A549 (cell line): ENCODE data around the gene MKNK1. TPM values are rescaled to one million over a fixed set of nuclear protein-coding genes. Genes with fewer than 3 reads are reported as not detected.

Source experiments
- ATAC-seq, 2 experiments: fragments of 200-7000 bp in 1 of 2; fragments of >200 bp in 1 of 2; cut with Nextera tagmentation in 1 of 2; cut with Tn5 transposase in 1 of 2; 3 replicates each; pipeline versions ENCODE4 v1.8.0 to v1.9.1; 2018 to 2020; ENCODE audit warnings: mild to moderate bottlenecking in 1 of 2, moderate library complexity in 1 of 2
- CTCF ChIA-PET: fragments of 300-600 bp; sonication (Branson Sonifier 250); formaldehyde crosslinking; extraction: SDS; loops from one replicate; lab custom pipeline; 2021; ENCODE audit warnings: antibody characterized with exemption, inconsistent platforms; lab: Yijun Ruan, JAX
- POLR2A ChIA-PET: fragments of 350-600 bp; formaldehyde crosslinking; extraction: SDS; loops from one replicate; lab custom pipeline; 2021; ENCODE audit warnings: antibody characterized with exemption, inconsistent platforms; lab: Yijun Ruan, JAX
- DNase-seq, 2 experiments: peaks; one replicate each; pipeline versions ENCODE4 v3.0.0 to v3.0.0-alpha.2; 2011 to 2016; ENCODE audit warnings: low read depth in 1 of 2, low spot score in 1 of 2
- FAIRE-seq: peaks from 2 replicates; lab custom pipeline; 2011; peaks lifted over from hg19 to GRCh38; lab: Jason Lieb, UNC
- H3K27ac ChIP-seq, 2 experiments: fragments of >200 bp; sonication (Bioruptor Twin); formaldehyde crosslinking; 3 replicates each; pipeline ENCODE4 v1.5.1; 2016 to 2017
- H3K4me1 ChIP-seq: fragments of >200 bp; sonication (Bioruptor Twin); formaldehyde crosslinking; 3 replicates; pipeline ENCODE4 v1.6.1; 2016
- H3K4me2 ChIP-seq: fragments of >200 bp; sonication (Bioruptor Twin); formaldehyde crosslinking; 3 replicates; pipeline ENCODE4 v1.6.1; 2016
- H3K4me3 ChIP-seq: fragments of >200 bp; sonication (Bioruptor Twin); formaldehyde crosslinking; 3 replicates; pipeline ENCODE4 v1.5.1; 2016
- H3K9me3 ChIP-seq: fragments of >200 bp; sonication (Bioruptor Twin); formaldehyde crosslinking; 3 replicates; pipeline ENCODE4 v1.6.1; 2016
- BCL3 ChIP-seq: fragments of >200 bp; sonication (Bioruptor Twin); formaldehyde crosslinking; IDR thresholded peaks from 3 replicates; pipeline ENCODE4 v1.6.1; 2016
- CBX2 ChIP-seq: fragments of 200-600 bp; sonication (generic); IDR thresholded peaks from 2 replicates; pipeline ENCODE4 v1.6.1; 2016; ENCODE audit warnings: low read depth, mild to moderate bottlenecking, borderline replicate concordance
- CBX8 ChIP-seq: fragments of 200-600 bp; sonication (generic); IDR thresholded peaks from 2 replicates; pipeline ENCODE4 v1.6.1; 2016
- CEBPB ChIP-seq, 2 experiments: fragments of >200 bp in 1 of 2; sonication (Bioruptor Twin) in 1 of 2; formaldehyde crosslinking in 1 of 2; IDR thresholded peaks; 2 replicates each; pipeline ENCODE4 v1.6.1; 2012 to 2016
- CHD2 ChIP-seq: fragments of 150-350 bp; IDR thresholded peaks from 2 replicates; pipeline ENCODE4 v1.6.1; 2014; ENCODE audit warnings: low read length; ENCODE audit not compliant: partially characterized antibody
- CTCF ChIP-seq: fragments of >200 bp; sonication (Bioruptor Twin); formaldehyde crosslinking; IDR thresholded peaks from 3 replicates; pipeline ENCODE4 v1.5.1; 2016
- EHF ChIP-seq: fragments of 250-450 bp; sonication (Bioruptor Pico); IDR thresholded peaks from 2 replicates; pipeline ENCODE4 v1.5.0; 2020; ENCODE audit warnings: mild to moderate bottlenecking
- EHMT2 ChIP-seq: fragments of 200-600 bp; sonication (generic); IDR thresholded peaks from 2 replicates; pipeline ENCODE4 v1.6.1; 2016; ENCODE audit warnings: antibody characterized with exemption, low read depth, mild to moderate bottlenecking, moderate library complexity
- EP300 ChIP-seq, 2 experiments: fragments of >200 bp; sonication (Bioruptor Twin); formaldehyde crosslinking; IDR thresholded peaks; 2 replicates in 1 of 2; 3 replicates in 1 of 2; pipeline ENCODE4 v1.6.1; 2016 to 2017
- ESRRA ChIP-seq: fragments of 150-350 bp; IDR thresholded peaks from 2 replicates; pipeline ENCODE4 v1.6.1; 2014; ENCODE audit warnings: mild to moderate bottlenecking, low read length, borderline replicate concordance
- GATA3 ChIP-seq: IDR thresholded peaks from 2 replicates; pipeline ENCODE4 v1.6.1; 2012; ENCODE audit warnings: borderline replicate concordance
- HOXB13 ChIP-seq: fragments of 250-450 bp; sonication (Bioruptor Pico); IDR thresholded peaks from 2 replicates; pipeline ENCODE4 v1.5.0; 2020; ENCODE audit warnings: low read depth, mild to moderate bottlenecking, moderate library complexity
- MAX ChIP-seq: IDR thresholded peaks from 2 replicates; pipeline ENCODE4 v1.6.1; 2012
- PBX3 ChIP-seq: IDR thresholded peaks from 2 replicates; pipeline ENCODE4 v1.6.1; 2012
- PHF8 ChIP-seq: fragments of 200-600 bp; sonication (generic); IDR thresholded peaks from 2 replicates; pipeline ENCODE4 v1.6.1; 2016; ENCODE audit warnings: low read depth, mild to moderate bottlenecking, antibody characterized with exemption, moderate library complexity, borderline replicate concordance
- POLR2A ChIP-seq: IDR thresholded peaks from 2 replicates; pipeline ENCODE4 v1.6.1; 2012; ENCODE audit warnings: mild to moderate bottlenecking, low read length
- POLR2AphosphoS2 ChIP-seq: conservative IDR thresholded peaks from 2 replicates; pipeline ENCODE4 v1.6.1; 2012; ENCODE audit warnings: low read length, improper control_type of control experiment, inconsistent platforms
- RAD21 ChIP-seq, 2 experiments: fragments of >200 bp in 1 of 2; sonication (Bioruptor Twin) in 1 of 2; formaldehyde crosslinking in 1 of 2; IDR thresholded peaks in 1 of 2; conservative IDR thresholded peaks in 1 of 2; 2 replicates in 1 of 2; 3 replicates in 1 of 2; pipeline ENCODE4 v1.6.1; 2012 to 2018; ENCODE audit warnings: inconsistent platforms in 1 of 2
- RCOR1 ChIP-seq: fragments of 150-350 bp; IDR thresholded peaks from 2 replicates; pipeline ENCODE4 v1.6.1; 2014; ENCODE audit warnings: antibody characterized with exemption, low read length, low read depth
- RFX5 ChIP-seq: fragments of 450-650 bp; IDR thresholded peaks from 2 replicates; pipeline ENCODE4 v1.7.1; 2014; ENCODE audit warnings: antibody characterized with exemption, mild to moderate bottlenecking, moderate library complexity
- SREBF2 ChIP-seq: fragments of 450-650 bp; IDR thresholded peaks from 2 replicates; pipeline ENCODE4 v1.6.1; 2014; ENCODE audit warnings: mild to moderate bottlenecking, moderate library complexity
- TFCP2L1 ChIP-seq: fragments of 250-450 bp; sonication (Bioruptor Pico); IDR thresholded peaks from 2 replicates; pipeline ENCODE4 v1.5.0; 2021; ENCODE audit warnings: mild to moderate bottlenecking
- TP53 ChIP-seq: fragments of 250-450 bp; sonication (Bioruptor Pico); IDR thresholded peaks from 2 replicates; pipeline ENCODE4 v1.5.0; 2021; ENCODE audit warnings: mild to moderate bottlenecking, moderate library complexity
- ZSCAN20 ChIP-seq: fragments of 250-450 bp; sonication (Bioruptor Pico); IDR thresholded peaks from 2 replicates; pipeline ENCODE4 v1.8.0; 2022; ENCODE audit warnings: mild to moderate bottlenecking, moderate library complexity
- WGBS: methylation state at CpG from one replicate; pipeline ENCODE4 v1.1.6; 2017; ENCODE audit errors: missing lambda C conversion rate; 5-methylcytosine and 5-hydroxymethylcytosine counted together
- polyA plus RNA-seq, 4 experiments: library from polyadenylated mRNA; depleted of rRNA in 3 of 4; stranded (reverse); fragments of >200 nt; fragmentation: RNase III in 1 of 4; extraction: RNeasy Plus Mini Kit Qiagen cat#74134 plus additional on column Dnase treatment in 1 of 4; gene quantifications; 2 replicates in 3 of 4; 3 replicates in 1 of 4; pipeline ENCODE4 v1.2.3, GENCODE V29; 2011 to 2017

MKNK1 gene
- polyA plus RNA-seq, 2 of the 4 experiments (the other 2 are of a cell fraction): 20.8 to 28.4 TPM

GRCh38 chr1:46523496-46524353, 80.3 kb downstream of the MKNK1 start:
- POLR2A ChIA-PET: no interaction called here

GRCh38 chr1:46522969-46523320, 81.1 kb downstream of the MKNK1 start:
- ATAC-seq: no peak
- ChIA-PET CTCF (interaction anchor here (0.7 to 6.5 kb wide), 8 partner anchors 9 to 119 kb away, joined by 3 to 56 read pairs (median 14); a partner anchor contains a TSS), POLR2A (interaction anchor here (0.9 kb wide), 1 partner anchor 14 kb away, joined by 3 read pairs; no protein-coding TSS in a partner anchor)
- H3K27ac ChIP-seq: peak overlapping the region; percentile 85 to 97
- FAIRE-seq: no peak
- no peak overlapping the region for H3K4me3 ChIP-seq
- H3K9me3 ChIP-seq: no peaks in the 10 kb centered on the region
- H3K4me1 ChIP-seq: peaks cover 76% of the 10 kb centered on the region
- DNase-seq: no peak
- TF ChIP-seq RAD21 (conservative IDR thresholded peaks at IDR 0.05 in 1 of 2, IDR thresholded peaks at IDR 0.05 in 1 of 2) (no peak), HOXB13 (CRISPR knock-in tag) (no peak), ESRRA (no peak), CEBPB (IDR thresholded peaks at IDR 0.05) (no peak), EHMT2 (no peak), CTCF (no peak), TP53 (no peak), POLR2AphosphoS2 (no peak), EP300 (IDR thresholded peaks at IDR 0.05) (no peak), MAX (no peak), PHF8 (no peak), EHF (CRISPR knock-in tag) (no peak), PBX3 (no peak), CBX2 (no peak), GATA3 (no peak), ZSCAN20 (CRISPR knock-in tag) (no peak), TFCP2L1 (no peak), SREBF2 (no peak), BCL3 (no peak)
- 94% methylated on average over 13 of the region's 13 CpGs for WGBS
- H3K4me2 ChIP-seq: peak overlapping the region; percentile 53

More at GRCh38 chr1:46523496-46524353, 80.3 kb downstream of the MKNK1 start:
- 89% methylated on average over 8 of the region's 11 CpGs for WGBS
- CTCF ChIA-PET: interaction anchor here (0.6 to 6.5 kb wide), 9 partner anchors 10 to 119 kb away, joined by 3 to 56 read pairs (median 4); a partner anchor contains a TSS
- Histone ChIP-seq H3K4me3 (no peak overlapping the region), H3K27ac (peak overlapping the region; percentile 85 to 97), H3K4me2 (no peak overlapping the region), H3K9me3 (no peaks in the 10 kb centered on the region), H3K4me1 (peaks cover 69% of the 10 kb centered on the region)
- TF ChIP-seq POLR2A: no peak
- no peak for TF ChIP-seq CBX8
- TF ChIP-seq EP300 (IDR thresholded peaks at IDR 0.05): no peak
- no peak for TF ChIP-seq CBX2
- no peak for TF ChIP-seq CHD2
- no peak for TF ChIP-seq PBX3
- TF ChIP-seq RFX5: no peak
- no peak for TF ChIP-seq RCOR1
- ATAC-seq (no peak), FAIRE-seq (no peak), DNase-seq (no peak)
